HG03135 (cell line): Measurements from ENCODE around the gene SH2D1B.
"Not testable (repeated sequence)": the region's sequence is repeated elsewhere in the genome, so short reads cannot be mapped to it uniquely, and the experiment has no call there.

ENCODE experiments used
- ATAC-seq: cut with Tn5 transposase; IDR thresholded peaks from one replicate; pipeline ENCODE4 v1.9.1; 2021; ENCODE audit warnings: mild to moderate bottlenecking, moderate library complexity; ENCODE audit not compliant: unreplicated experiment

Gene SH2D1B

DNA sequence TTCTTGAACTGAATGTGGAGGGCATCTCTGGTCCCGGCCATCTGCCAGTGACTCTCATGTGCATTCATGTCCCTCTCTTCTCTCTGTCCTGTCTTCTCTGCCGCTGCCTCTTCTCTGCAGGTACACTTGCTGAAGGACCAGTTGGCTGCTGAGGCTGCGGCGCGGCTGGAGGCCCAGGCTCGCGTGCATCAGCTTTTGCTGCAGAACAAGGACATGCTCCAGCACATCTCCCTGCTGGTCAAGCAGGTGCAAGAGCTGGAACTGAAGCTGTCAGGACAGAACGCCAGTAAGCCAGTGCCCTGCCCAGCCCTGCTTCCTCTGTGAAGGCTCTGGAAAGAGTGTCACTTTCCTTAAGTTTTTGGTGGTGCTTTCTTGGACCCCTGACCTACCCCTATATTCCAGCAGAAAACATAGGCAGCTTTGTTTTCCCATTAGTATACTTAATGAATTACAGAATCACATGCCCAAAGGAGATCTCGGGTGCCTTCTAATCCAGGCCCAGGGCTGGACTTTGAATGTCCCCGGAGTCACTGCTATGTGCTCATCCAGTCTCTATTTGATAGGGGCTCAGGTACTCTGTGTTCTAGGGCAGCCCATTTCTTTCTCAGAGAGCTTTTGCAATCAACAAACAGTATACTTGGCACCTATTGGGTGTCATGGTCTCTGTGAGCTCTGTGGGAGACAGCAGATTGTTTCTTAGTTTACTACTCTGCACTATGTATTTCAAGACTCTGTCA, 46.5 kb downstream of the SH2D1B start:
- no peak for ATAC-seq

DNA sequence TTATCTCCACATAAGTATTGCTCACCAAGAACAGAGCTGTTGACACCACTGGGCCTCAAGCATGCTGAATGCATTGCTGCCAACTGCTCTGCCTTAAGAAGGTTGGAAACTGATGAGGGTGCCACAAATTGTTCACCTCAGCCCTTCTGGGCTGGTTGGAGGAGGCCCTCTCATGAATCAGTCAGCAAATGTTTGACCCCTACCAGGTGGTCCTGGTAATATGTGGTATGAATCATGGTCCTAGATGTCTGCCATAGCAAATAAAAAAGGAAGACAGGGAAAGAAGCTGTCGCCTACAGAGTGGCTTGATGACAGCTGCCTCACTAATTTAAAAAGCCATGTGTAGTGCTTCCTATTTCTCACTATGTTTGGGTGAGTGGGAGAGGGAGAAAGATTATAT, 47.4 kb downstream of the SH2D1B start:
- ATAC-seq: no peak

DNA sequence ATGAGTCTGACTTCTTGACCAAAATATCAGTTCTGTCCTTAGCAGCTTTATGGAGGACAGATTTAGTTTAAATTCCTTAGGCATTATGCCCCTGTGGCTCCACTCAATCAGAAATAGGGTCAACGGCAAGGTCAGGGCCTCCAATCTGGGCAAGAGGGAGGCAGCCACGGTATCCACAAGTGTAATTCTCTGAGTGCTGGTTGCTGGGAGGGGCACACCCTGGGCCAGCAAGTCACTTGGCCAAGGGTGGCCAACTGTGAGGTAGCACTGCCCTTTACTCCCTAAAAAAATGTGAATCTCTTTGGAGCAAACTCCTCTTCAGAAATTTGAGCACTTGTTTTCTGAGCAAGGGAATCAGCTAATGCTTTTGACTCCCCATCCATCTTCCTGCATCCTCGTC, 48.1 kb downstream of the SH2D1B start:
- no peak for ATAC-seq

DNA sequence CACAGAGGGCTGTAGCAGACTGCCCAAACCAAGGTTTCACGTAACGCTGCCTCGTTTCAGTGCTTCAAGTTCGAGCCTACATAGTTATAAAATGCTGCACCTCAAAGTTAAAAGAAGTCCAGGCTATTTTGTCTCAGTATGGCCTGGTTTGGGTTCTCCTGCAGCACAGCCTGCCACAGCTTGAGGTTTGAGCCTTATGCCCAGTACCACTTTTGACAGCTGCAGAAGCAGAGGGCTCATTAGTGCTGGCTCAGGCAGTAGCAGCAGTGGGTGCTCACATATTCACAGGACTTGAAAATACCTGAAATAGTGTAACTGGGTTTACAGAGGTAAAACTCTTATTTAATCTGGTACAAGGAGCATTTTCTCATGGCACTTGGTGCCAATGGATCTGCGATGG, 50.6 kb downstream of the SH2D1B start:
- peak; percentile 34 for ATAC-seq

DNA sequence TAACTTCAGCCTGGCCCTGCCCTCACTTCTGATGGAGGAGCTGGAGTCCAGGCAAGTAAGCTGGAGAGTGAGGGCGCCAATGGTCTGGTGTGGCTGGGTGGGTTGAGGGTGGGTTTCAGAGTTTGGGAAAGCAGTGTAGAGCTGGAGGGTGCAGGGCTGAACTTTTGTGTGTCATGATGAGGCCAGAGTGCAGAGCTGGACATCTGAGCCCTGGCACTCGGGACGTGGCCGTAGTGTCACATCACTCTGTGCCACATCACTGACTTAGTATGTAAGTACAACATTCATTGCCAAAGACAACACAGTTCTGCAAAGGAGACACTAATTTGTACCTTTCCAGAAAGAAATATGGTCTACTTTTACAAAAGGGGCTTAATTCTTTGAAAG, 51.1 kb downstream of the SH2D1B start:
- ATAC-seq: no peak

DNA sequence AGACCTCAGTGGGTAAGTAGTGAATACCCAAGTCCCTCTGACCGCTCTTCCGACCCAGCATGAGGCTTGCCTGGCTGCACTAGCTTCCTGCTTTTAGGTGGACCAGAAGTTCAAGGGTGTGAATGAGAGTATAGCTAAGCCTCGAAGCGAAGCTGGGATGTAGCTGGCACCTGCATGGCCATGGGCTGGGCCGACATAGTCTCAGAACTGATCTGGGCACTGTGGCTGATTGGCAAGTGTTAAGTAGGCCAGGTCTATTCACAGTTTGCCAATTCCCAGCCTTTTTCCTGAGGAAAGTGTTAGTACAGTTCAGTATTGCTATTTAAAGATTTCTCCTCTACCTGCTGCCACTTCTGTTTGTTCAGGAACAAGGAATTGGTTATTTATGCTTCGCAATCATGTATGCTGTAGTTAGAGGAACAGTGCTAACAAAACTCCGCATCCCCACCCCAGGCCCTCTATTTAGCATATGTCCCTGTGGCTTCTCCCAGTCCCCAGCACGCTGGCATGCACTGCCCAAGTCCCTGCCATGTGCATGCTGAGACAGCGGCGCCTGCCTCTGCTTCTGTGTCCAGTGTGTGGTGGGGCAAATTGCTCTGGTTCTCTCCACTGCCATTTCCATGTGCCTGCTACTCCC, 51.6 kb downstream of the SH2D1B start:
- no peak for ATAC-seq

DNA sequence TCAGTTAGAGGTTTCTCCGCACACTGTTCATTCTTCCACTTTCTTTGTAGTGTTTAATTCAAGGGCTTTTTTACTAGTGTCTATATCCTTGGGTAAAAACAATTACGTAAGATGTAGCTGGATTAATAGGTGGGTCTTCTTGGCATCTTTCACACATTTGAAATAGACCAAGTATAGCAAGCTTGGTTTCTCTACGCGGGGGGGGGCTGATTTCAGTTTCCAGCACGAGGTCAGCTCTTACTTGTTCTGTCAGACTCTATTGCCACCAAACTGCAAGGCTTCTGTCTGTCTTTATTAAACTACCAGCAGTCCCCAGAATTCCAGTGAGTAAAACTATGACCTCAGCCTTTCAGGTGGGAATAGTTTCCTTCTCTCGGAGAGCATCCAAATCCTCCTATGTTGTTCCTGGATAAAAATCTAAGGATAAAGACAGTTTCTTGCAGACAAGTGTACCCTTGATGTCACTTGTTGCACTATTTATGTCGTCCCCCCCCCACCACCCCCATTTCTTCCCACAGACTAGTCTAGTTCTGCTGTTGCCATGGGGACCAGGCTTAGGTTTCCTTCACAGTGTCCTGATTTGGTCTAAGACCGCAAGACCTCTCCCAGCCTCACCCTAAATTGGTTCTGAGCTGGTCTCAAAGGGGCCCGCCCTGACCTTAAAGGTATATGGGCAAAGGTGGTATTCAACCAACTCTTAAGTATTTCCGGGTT, 52.3 kb downstream of the SH2D1B start:
- no peak for ATAC-seq

DNA sequence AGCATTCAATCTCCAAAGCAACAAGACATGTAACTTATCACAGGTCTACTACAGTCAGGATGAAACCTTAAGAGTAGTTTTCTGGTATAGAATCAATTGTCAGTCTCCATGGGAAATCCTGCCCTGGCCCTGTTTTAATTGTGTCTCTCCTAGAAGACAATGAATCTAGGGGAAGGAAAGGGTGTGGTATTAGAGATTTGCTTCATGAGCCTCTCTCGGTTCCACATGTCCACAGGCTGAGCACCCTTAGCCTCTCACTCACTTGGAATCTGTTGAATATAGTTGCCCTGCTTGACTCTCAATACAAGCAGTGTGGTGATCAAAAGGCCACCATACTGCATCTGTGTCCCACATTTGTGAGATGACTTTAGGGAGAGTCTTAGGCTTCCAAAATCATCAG, 53.0 kb downstream of the SH2D1B start:
- no peak for ATAC-seq

DNA sequence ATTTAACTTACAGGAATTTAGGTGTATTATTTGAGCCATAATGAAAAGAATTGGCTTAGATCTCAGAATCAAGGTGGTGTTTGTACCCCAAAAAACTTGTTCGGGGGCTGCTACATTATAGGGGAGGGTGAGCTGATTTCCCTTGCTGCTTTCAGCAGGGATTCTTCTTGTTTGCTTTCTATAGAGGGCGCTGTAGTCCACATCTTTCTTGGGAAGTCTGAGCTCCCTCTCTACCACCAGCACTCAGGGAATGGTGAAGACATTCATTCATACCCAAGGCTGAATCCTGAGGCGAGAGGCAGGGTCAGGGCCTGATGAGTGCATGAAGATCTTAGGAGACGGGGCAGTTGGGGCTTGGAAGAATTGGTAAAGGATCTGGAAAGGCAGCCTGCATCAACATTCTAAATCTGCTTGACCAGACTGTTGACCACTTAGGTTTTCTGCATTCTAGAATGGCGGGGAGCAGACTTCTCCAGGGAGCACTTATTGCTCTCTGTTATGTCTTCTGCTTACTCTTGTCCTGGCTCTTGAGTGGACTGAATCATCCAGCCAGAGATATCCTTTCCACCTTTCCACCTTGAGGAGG, 54.2 kb downstream of the SH2D1B start:
- ATAC-seq: no peak

DNA sequence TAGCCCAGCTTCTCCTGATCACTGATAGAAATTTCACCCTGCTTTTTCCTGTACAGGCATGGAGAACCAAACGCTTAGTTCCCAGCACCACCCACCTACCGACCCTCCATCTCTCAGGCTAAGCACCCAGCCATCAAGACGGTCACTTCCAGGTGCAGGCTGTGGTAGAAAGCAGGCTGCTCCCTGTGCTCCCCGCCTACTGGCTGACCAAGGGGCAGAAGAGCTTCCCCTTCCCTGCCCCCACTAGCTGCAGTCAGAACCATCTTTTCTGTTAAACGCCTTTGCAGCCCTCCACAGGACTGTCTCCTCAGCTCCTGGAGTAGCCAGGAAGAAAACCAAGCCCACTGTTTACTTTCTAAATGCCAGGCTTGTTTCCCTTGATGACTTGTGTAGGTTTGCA, 58.2 kb downstream of the SH2D1B start:
- ATAC-seq: no peak

DNA sequence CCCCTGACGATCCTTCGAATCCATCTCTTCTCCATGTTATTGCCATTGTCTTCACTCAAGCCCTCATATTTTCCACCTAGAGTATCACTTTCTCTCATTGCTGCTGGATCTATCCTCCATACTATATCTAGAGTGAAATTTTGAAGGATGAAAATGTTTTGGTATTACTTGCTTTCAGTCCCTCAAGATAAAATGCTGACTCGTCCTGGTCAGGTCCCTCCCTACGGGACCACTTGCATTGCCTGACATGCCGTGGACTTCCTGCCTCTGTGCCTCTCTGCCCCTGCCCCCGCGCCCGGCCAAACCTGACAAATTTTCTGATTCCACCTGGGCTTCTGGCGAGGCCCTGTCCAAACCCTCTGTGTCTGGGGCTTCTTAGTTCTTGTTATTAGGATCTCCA, 58.9 kb downstream of the SH2D1B start:
- no peak for ATAC-seq

DNA sequence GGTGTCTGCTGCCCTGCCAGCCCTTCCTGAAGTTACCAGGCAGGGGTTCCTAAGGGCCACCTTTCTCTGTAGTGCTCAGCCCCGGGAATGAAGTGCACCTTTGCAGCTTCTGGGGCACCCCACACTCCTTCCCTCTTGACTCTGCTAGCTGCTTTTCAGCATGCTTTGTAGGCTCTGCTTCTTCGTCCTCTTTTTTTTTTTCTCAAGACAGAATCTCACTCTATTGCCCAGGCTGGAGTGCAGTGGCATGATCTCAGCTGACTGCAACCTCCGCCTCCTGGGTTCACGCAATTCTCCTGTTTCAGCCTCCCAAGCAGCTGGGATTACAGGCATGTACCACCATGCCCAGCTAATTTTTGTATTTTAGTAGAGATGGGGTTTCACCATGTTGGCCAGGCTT, 60.1 kb downstream of the SH2D1B start:
- not testable (repeated sequence) for ATAC-seq

DNA sequence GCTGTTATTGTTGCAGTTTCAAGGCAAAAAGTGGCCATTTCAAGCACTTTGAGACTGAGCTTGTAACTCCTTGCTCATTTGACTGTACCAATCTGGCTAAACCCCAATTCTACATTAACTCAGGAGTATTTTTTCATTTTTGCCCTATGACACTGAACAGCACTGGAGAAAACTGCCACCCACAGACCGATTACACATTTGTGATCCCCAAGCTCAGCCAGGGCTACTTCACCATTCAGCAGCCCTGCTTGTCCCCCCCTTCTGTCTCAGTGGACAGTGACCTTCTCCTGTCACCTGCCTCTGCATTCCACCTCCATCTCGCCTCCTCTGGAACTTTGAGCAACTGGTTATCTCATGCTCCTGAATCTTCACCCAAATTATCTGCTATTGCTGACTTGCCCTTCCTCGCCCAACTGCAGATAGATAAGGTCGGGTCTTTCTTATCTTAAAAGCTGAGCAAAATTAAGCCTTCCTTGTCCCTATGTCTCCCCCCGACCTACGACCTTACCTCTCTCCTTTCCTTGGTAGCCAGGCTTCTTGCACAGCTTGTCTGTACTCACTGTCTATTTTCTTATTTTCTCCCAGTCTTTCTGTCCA, 60.6 kb downstream of the SH2D1B start:
- no peak for ATAC-seq

DNA sequence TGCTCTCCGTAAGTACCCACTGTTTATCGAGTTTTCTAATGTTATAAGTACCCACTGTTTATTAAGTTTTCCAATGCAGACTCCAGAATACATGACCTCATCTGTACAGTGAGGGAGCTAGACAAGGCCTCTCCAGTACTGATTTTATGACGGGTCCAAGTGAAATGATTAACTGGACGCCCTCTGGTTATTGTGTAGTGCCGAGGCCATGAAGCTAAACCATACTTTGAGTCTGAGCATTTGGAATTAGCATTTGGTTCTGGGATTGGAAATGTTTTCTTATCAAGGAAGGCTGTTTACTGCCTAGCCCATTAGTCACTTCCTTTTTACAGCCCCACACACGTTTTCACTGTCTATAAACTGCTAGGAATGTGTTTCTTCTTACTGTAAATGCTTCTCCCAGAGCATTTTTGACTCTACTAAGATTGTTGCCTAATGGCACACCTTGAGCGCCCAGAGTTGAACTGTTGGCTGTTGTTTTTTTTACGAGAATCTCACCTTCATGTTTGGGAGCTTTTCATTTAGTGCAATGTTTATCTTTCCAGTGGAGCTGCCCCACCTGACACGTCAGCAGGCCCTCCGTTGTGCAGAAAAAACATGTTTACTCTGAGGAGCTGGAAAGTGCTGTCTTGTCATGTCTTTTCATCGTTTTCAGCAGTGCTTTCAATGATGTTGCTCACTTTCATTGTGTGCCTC, 62.2 kb downstream of the SH2D1B start:
- no peak for ATAC-seq

DNA sequence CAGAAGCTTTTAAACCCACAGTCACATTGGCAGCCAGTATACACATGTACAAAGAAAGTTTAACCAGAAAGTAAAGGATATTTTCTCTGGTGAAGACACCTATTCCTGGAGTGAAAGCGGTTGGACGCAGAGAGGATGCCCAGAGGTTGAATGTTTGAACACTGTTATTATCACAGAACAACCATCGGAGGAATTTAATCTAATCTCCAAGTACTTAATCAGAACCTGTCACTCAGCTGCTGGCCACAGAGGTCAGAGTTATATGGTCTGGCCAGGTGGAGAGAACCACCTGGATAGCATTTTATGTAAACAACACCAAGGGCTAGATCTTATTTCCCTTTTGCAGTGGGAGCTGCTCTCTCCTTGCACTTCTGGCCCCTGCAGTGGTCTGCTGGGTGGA, 64.7 kb downstream of the SH2D1B start:
- ATAC-seq: no peak
